HepG2 (cell line): ENCODE measurements around the gene CRY1. TPM values are rescaled to one million over a fixed set of nuclear protein-coding genes. Genes with fewer than 3 reads are reported as not detected.

Source experiments
- EP300 ChIP-seq, 3 experiments: sonication (generic) in 1 of 3; formaldehyde crosslinking in 1 of 3; IDR thresholded peaks; 2 replicates each; pipeline versions ENCODE4 v1.5.1 to v1.6.1; 2011 to 2020; ENCODE audit warnings: low read depth in 2 of 3, low read length in 2 of 3, borderline replicate concordance in 1 of 3, improper control_type of control experiment in 1 of 3, mild to moderate bottlenecking in 1 of 3, missing genetic modification reagents in 1 of 3, moderate library complexity in 1 of 3
- EZH2 ChIP-seq: conservative IDR thresholded peaks from 2 replicates; pipeline ENCODE4 v1.6.1; 2012; ENCODE audit warnings: mild to moderate bottlenecking, low read depth, low read length, moderate library complexity
- HMGXB3 ChIP-seq: sonication (generic); formaldehyde crosslinking; IDR thresholded peaks from 2 replicates; pipeline ENCODE4 v1.4.0; 2020; ENCODE audit warnings: missing genetic modification reagents, borderline replicate concordance
- KAT7 ChIP-seq: IDR thresholded peaks from 2 replicates; pipeline ENCODE4 v1.6.1; 2018; ENCODE audit warnings: borderline replicate concordance, missing compliant biosample characterization
- MAFK ChIP-seq, 2 experiments: IDR thresholded peaks in 1 of 2; conservative IDR thresholded peaks in 1 of 2; 2 replicates each; pipeline ENCODE4 v1.6.1; 2011; ENCODE audit warnings: improper control_type of control experiment in 2 of 2, low read length in 2 of 2
- MEIS2 ChIP-seq: sonication (generic); formaldehyde crosslinking; IDR thresholded peaks from 2 replicates; pipeline ENCODE4 v1.9.0; 2021; ENCODE audit warnings: mild to moderate bottlenecking, missing genetic modification reagents
- MNT ChIP-seq: fragments of 450-650 bp; IDR thresholded peaks from 2 replicates; pipeline ENCODE4 v1.6.1; 2016
- SOX6 ChIP-seq, 2 experiments: fragments of 450-650 bp in 1 of 2; sonication (generic) in 1 of 2; formaldehyde crosslinking in 1 of 2; IDR thresholded peaks; 2 replicates each; pipeline versions ENCODE4 v1.4.0 to v1.6.1; 2017 to 2020; ENCODE audit warnings: antibody characterized with exemption in 1 of 2, mild to moderate bottlenecking in 1 of 2, missing genetic modification reagents in 1 of 2
- TARDBP ChIP-seq: sonication (generic); formaldehyde crosslinking; IDR thresholded peaks from 2 replicates; pipeline ENCODE4 v1.8.0; 2022; ENCODE audit warnings: mild to moderate bottlenecking, missing genetic modification reagents
- THRA ChIP-seq: sonication (generic); formaldehyde crosslinking; IDR thresholded peaks from 2 replicates; pipeline ENCODE4 v1.4.0; 2020; ENCODE audit warnings: missing genetic modification reagents, borderline replicate concordance
- ZFP62 ChIP-seq: sonication (generic); formaldehyde crosslinking; IDR thresholded peaks from 2 replicates; pipeline ENCODE4 v1.4.0; 2020; ENCODE audit warnings: missing genetic modification reagents
- ZNF253 ChIP-seq: sonication (generic); formaldehyde crosslinking; IDR thresholded peaks from 2 replicates; pipeline ENCODE4 v1.8.0; 2022; ENCODE audit warnings: mild to moderate bottlenecking, missing genetic modification reagents, borderline replicate concordance
- ZNF512B ChIP-seq: sonication (generic); formaldehyde crosslinking; IDR thresholded peaks from 2 replicates; pipeline ENCODE4 v1.5.1; 2020; ENCODE audit warnings: missing genetic modification reagents, mild to moderate bottlenecking, borderline replicate concordance
- ZNF577 ChIP-seq: sonication (generic); formaldehyde crosslinking; IDR thresholded peaks from 2 replicates; pipeline ENCODE4 v1.4.0; 2020; ENCODE audit warnings: mild to moderate bottlenecking, low read depth, missing genetic modification reagents, borderline replicate concordance
- ZNF580 ChIP-seq: IDR thresholded peaks from 2 replicates; pipeline ENCODE4 v1.6.1; 2016; ENCODE audit warnings: low read depth, borderline replicate concordance
- ZNF720 ChIP-seq: sonication (generic); formaldehyde crosslinking; IDR thresholded peaks from 2 replicates; pipeline ENCODE4 v1.4.0; 2020; ENCODE audit warnings: missing genetic modification reagents
- polyA plus RNA-seq, 8 experiments: library from polyadenylated mRNA; depleted of rRNA in 3 of 8; stranded (reverse) in 7 of 8; unstranded in 1 of 8; fragments of >200 nt; fragmentation: Illumina TruSeq in 4 of 8; extraction: Trizol in 4 of 8; gene quantifications; 2 replicates each; pipeline versions ENCODE4 v1.2.1 to v1.2.3, GENCODE V29; 2011 to 2016; ENCODE audit warnings: low read depth in 4 of 8, missing spikeins in 1 of 8, mixed read lengths in 1 of 8; ENCODE audit not compliant: insufficient read depth in 1 of 8
- total RNA-seq, 5 experiments: library from RNA; depleted of rRNA; stranded (reverse); fragments of >200 nt; fragmentation: Illumina TruSeq; extraction: Trizol; gene quantifications; 2 replicates each; pipeline ENCODE4 v1.2.3, GENCODE V29; 2016; ENCODE audit warnings: low read depth in 1 of 5

Gene CRY1
- total and polyA plus RNA-seq, 2 of the 13 experiments (the other 11 are each of a cell fraction or from before 2014, with no cell fraction given) = 11.4 to 13.9 TPM

- peak in 1 of 2 experiments; percentile 76; a peak in 2 of 4 replicates for TF ChIP-seq EP300 (IDR thresholded peaks at IDR 0.05; ENCODE audit: low read depth in 2 of 2, low read length in 2 of 2)
- peak; percentile 50; the same call in 1 of the 2 replicates for TF ChIP-seq EP300 (CRISPR knock-in tag; IDR thresholded peaks at IDR 0.05; ENCODE audit: borderline replicate concordance)
- no peak for TF ChIP-seq ZNF577
- no peak for TF ChIP-seq ZNF720 (CRISPR knock-in tag)
- TF ChIP-seq HMGXB3 = no peak
- TF ChIP-seq ZNF512B (CRISPR knock-in tag) = no peak
- TF ChIP-seq EZH2 = no peak
- TF ChIP-seq MNT = no peak
- 0 out of 2 replicates have a peak, but pooled peaks have one; percentile 35 for TF ChIP-seq ZNF580 (CRISPR knock-in tag)
- TF ChIP-seq THRA (CRISPR knock-in tag) = 0 out of 2 replicates have a peak, but pooled peaks have one; percentile 19
- TF ChIP-seq TARDBP (CRISPR knock-in tag) = 0 out of 2 replicates have a peak, but pooled peaks have one; percentile 36
- TF ChIP-seq MEIS2 = no peak
- TF ChIP-seq ZFP62 = no peak
- no peak for TF ChIP-seq MAFK (conservative IDR thresholded peaks at IDR 0.05 in 1 of 2, IDR thresholded peaks at IDR 0.05 in 1 of 2; ENCODE audit: low read length in 2 of 2)
- TF ChIP-seq SOX6 (IDR thresholded peaks at IDR 0.05) = no peak
- peak; percentile 96 for TF ChIP-seq SOX6 (CRISPR knock-in tag; IDR thresholded peaks at IDR 0.05)
- no peak for TF ChIP-seq ZNF253
- 0 out of 2 replicates have a peak, but pooled peaks have one; percentile 26 for TF ChIP-seq KAT7 (CRISPR knock-in tag)
Measured at GRCh38 chr12:106975993-106976658, 117.2 kb downstream of the CRY1 start (continued).
